Measurements from ENCODE around the gene TNNI2.

The TNNI2 gene

DNA sequence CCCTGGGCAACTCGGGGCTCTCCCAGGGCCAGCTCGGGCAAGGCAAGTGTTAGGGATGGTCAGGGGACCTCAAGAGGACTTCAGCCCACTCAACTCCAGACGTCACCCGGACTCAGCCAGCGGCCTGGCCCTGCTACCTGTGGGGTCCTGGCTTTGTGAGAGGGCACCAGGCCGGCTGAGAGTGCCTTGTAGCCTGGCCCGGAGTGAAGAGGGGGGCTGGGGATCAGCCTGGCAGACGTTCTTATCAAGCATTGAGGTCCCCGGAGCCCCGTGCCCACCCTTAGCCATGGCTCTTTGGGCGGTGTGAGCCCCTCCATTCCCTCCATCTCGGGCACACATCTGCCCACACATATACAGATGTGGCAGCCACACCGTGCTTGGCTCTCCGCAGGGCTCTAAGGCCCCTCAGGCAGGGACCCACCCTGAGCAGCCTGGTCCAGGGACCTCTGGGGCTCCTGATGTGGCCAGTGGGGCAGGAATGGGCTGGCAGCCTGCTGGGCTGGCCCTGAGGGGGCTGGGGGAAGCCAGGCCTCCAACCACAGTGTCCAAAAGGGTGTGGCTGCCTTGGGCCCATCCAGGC, 29.4 kb downstream of the TNNI2 start:
- TF ChIP-seq, protein P1, sequence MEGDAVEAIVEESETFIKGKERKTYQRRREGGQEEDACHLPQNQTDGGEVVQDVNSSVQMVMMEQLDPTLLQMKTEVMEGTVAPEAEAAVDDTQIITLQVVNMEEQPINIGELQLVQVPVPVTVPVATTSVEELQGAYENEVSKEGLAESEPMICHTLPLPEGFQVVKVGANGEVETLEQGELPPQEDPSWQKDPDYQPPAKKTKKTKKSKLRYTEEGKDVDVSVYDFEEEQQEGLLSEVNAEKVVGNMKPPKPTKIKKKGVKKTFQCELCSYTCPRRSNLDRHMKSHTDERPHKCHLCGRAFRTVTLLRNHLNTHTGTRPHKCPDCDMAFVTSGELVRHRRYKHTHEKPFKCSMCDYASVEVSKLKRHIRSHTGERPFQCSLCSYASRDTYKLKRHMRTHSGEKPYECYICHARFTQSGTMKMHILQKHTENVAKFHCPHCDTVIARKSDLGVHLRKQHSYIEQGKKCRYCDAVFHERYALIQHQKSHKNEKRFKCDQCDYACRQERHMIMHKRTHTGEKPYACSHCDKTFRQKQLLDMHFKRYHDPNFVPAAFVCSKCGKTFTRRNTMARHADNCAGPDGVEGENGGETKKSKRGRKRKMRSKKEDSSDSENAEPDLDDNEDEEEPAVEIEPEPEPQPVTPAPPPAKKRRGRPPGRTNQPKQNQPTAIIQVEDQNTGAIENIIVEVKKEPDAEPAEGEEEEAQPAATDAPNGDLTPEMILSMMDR (IDR thresholded peaks at IDR 0.05; ENCODE audit: control extremely low read depth, extremely low read depth, low read depth, missing control alignments), result no peak
- CTCF ChIA-PET, result interaction anchor here (1.4 to 2.5 kb wide), 2 partner anchors 14 to 174 kb away, joined by 3 to 16 read pairs; no protein-coding TSS in a partner anchor
- DNase-seq (ENCODE audit: extremely low spot score), result no peak
- POLR2A ChIA-PET, result no interaction called here

DNA sequence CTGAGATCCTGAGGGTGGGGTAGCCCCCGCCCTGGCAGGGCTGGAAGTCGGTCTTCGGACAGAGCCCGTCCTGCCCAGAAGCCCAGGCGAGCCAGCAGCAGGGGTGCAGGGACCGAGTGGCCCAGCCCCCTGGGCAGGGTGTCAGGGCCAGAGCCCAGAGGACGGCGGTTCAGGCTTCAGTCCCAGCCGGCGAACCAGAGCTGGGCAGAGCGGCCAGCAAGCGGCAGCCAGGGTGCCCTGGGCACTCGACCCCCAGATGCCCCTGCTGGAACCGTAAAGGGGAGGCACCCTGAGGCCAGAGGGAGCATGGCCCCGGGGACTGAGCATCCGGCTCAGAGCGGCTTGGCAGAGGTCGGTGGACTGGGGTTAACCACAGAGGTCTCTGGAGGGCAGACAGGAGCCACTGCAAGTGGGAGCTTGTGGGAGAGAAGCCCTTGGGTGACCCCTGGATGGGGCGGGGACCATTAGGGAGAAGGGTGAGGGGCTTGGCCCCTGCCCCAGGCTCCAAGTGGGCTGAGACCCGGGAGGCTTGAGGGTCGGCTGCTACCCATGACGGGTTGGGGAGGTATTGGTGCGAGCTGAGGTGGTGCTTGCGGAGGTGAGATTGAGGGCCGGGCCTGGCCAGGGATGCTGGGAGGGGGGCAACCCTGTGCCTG, 30.0 kb downstream of the TNNI2 start:
- CTCF ChIA-PET, result interaction anchor here (2.5 to 2.6 kb wide), 2 partner anchors 14 to 33 kb away, joined by 5 to 16 read pairs; no protein-coding TSS in a partner anchor
- POLR2A ChIA-PET, result no interaction called here
- DNase-seq (ENCODE audit: extremely low spot score), result no peak

DNA sequence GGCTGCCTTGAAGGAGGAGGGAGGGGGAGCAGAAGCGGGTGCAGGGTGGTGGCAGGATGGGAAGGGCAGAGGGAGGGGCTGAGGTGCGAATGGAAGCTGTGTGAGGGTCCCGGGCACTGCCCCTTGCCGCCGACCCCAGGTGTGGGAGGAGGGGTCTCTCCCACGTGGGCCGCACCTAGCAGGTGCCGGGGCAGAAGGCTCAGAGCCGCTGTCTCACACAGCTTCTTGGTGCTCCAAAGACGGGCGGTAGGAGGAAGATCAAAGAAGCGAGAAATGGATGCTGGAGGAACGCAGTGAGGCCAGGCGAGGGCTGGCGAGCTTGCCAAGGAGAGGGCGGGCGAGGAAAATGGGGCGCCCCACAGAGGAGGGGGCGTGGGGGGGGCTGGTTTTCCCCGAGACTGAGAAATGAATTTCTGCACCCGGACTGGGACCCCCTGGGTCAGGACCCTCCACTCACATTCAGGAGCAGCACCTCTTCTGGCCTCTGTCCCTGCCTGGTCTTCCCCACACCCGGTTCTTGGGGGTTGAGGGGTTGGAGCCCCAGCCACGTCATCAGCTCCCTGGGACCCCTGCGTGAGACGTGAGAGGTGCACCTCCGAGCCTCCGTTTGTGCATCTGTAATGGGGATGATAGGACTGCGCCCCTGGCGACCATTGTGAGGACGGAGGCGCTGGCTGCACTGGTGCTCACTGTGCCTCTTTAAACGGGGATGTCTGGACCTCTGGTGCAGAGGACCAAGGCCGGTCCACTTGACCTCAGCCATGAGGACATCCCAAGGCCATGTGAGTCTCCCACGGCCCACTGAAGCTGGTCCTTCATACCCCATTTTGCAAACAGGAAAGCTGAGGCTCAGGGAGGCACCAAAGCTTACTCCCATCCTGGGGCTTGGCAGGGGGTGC, 30.9 kb downstream of the TNNI2 start:
- ChIA-PET POLR2A (no interaction called here), CTCF (interaction anchor here (2.5 to 2.6 kb wide), 2 partner anchors 13 to 34 kb away, joined by 5 to 16 read pairs; no protein-coding TSS in a partner anchor)
- TF ChIP-seq, protein P1 (IDR thresholded peaks at IDR 0.05; ENCODE audit: control extremely low read depth, extremely low read depth, low read depth, missing control alignments), result no peak
- DNase-seq (ENCODE audit: extremely low spot score), result no peak

More for the DNA sequence above, 30.0 kb downstream of the TNNI2 start:
- TF ChIP-seq, protein P1 (IDR thresholded peaks at IDR 0.05; ENCODE audit: control extremely low read depth, extremely low read depth, low read depth, missing control alignments), result no peak

DNA sequence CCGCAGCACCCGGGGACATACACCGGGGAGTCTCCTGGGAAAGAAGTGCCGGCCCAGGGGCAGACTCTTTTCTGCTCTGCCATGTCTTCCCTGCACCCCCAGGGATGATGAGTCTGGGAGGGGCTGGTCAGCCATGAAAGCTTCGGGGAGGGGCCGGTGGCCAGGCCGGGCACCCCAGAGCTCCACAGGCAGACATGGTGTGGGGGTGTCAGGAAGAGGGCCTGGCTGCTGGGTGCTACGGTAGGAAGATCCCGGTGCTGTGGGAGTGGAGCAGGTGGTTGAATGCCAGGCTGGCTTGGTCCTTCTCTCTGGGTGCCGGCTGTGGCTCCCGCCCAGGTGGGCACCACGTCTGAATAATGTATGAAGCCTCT, 31.5 kb downstream of the TNNI2 start:
- TF ChIP-seq, protein P1 (IDR thresholded peaks at IDR 0.05; ENCODE audit: control extremely low read depth, extremely low read depth, low read depth, missing control alignments), result no peak
- POLR2A ChIA-PET, result no interaction called here
- CTCF ChIA-PET, result interaction anchor here (0.9 to 2.6 kb wide), 3 partner anchors 12 to 34 kb away, joined by 3 to 16 read pairs (median 5); no protein-coding TSS in a partner anchor
- DNase-seq (ENCODE audit: extremely low spot score), result no peak

DNA sequence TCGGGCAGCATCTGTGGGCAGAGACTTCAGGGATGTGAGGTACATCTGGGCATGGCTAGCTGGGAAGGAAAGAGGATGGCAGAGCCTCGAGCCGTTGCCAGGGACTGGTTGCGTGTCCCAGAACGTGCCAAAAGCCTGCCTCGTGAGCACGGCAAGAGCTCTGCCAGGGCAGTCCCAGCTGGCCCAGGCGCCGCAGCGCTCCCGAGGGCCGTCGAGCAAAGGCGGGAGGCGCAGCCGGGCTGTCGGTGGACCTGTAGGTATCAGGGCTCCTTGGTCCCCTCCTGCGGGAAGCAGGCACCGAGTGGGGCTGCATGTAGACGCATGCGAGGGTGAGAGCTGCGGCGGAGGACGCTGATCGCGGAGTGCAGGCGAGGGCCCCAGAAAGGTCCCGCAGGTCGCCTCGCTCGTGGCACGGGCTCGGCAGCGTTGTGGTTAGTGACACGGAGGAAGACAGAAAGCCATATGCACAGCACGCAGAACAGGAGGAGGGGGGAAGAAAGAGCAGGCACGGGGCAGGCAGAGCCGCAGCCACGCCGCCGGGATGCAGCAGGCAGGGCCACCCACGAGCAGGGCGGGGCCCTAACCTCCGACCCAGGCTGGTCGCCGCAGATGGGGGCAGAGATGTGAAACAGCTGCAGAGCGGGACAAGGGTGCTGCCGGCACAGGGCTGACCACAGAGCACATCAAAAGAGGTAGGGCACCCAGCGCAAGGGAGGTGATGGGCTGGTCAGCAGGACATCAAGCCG, 32.1 kb downstream of the TNNI2 start:
- CTCF ChIA-PET, result interaction anchor here (0.9 to 2.6 kb wide), 3 partner anchors 12 to 35 kb away, joined by 3 to 16 read pairs (median 5); no protein-coding TSS in a partner anchor

More for the DNA sequence above, 32.1 kb downstream of the TNNI2 start:
- POLR2A ChIA-PET, result no interaction called here
- no peak for DNase-seq (ENCODE audit: extremely low spot score)
- TF ChIP-seq, protein P1 (IDR thresholded peaks at IDR 0.05; ENCODE audit: control extremely low read depth, extremely low read depth, low read depth, missing control alignments), result no peak

Data from GM10248 (cell line).